Stimulated activated CD4-positive, alpha-beta T cell treated with anti-CD3 and anti-CD28 coated beads, Interleukin-4, amount 100 ng/mL, for 48 hours (primary cell): ENCODE results near the gene CDH22.

Experiments used
- DNase-seq, 2 donors: peaks; one replicate each; pipeline ENCODE4 v3.0.0-alpha.2; 2020; ENCODE audit warnings: low read depth in 2 of 2

Gene CDH22

DNA sequence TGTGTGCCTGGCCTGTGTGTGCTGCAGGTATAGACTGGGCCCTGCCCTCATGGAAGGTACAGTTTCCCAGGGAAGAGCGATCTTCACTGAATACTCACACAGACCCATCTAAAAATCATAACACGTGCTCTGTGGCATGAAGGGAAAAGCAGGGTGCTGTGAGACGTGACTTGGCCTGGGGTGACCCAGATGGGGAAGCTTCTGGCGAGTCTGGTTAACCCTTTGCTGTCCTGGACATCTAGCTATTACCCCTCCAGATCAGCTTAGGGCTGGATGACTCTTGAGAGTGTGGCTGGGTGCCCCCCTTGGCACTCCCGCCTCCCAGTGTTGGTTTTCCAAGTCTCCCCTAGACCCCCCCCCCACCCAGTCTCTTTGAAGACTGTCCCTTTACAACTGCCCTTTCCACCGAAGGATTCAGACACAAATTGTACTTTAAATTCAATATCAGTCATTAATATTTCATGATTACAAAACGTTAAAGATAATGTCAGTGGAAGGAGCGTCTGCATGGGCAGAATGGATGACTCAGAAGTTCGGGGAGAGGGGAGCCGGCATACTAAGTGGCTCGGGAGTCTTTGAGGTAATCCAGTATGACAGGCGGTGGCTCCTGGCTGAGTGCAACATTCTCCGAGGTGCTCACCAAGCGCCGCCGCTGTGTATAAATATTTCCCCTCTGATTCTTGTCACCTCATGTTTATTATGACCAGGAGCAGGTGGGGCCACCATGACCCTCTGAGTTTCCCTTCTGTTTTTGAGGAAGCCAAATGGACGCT lies 112.8 kb downstream of the CDH22 start:
- DNase-seq: no peak

DNA sequence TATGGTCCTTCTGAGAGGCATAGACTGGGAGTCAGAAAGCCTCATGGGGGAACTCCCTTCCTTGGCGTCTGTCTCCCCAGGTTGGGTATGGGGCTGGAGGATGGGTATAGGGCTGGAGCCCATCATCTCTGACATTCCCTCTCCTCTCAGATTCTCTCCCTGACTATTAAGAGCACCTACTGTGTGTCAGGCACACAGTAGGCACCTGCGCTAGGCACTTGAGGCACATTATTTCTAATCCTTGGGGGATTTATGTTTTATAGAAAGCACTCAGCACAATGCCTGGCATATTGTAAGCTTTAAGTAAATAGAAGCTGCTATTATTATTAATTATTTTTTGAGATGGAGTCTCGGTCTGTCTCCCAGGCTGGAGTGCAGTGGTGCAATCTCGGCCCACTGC lies 113.9 kb downstream of the CDH22 start:
- no peak for DNase-seq

DNA sequence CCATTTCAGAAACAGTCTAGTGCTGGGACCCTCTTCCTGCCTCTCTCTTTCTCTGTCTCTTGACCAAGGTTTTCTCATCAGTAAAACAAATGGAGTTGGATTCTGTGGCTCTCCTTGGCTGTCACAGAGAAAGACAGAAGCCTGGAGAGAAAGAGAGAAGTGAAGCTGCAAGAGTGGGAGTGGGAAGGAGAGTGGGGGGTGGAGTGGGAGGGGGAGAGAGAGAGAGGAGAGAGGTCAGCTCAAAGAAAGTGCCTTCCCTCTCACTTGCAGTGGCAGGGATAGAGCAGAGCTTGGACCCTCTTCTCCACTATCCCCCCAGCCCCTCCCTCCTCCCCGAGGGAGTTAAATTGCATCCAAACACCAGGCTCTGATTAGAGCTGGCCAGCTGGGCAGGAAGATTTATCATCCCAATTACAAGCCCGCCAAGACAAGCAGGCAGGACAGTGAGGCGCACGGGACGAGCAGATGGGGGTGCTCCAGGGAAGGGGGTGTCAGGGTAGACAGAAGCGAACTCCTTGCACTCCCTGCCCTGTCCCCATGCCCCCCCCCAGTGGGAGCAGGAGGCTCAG lies 115.8 kb downstream of the CDH22 start:
- DNase-seq: no peak

GRCh38 chr20:46191611-46192010 lies 116.7 kb downstream of the CDH22 start:
- no peak for DNase-seq

DNA sequence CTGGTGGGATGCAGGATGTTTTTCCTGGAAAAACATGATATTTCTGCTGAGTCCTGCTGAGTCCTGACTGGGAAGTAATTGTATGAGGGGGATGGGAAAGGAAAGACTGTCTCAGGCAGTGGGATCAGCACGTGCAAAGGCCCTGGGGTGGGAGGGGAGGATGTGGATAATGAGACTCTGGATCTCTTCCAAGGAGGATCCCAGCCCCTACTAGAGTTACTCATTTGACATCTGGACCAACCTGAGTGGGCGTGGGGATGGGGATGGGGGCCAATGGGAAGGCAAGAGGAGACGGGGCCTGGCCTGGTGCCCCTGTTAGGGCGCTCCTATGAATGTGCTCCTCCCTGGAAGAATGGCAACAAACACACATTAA lies 117.1 kb downstream of the CDH22 start:
- DNase-seq: no peak

- no peak for DNase-seq
These were observed 117.7 kb downstream of the CDH22 start for GRCh38 chr20:46190478-46191167.

- DNase-seq: no peak
These were observed 119.3 kb downstream of the CDH22 start for GRCh38 chr20:46188866-46189541.

DNA sequence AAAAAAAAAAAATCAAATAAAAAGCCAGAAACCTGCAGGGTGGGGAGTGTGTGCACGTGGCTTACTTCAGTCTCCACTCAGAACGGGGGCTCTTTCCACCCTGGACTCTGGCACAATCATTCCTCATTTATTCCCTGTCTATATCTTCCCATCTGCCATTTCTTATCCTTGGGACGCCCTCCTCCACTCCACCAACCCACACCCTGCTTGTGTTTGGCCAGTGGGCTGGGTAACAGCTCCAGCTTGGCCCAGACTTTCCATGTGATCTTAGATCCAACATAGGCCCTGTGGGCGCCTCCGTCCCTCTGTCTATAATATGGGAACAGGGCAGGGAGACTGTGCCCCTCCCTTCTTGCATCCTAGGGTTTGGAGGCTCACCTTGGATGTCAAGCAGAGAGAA lies 122.1 kb downstream of the CDH22 start:
- DNase-seq: no peak

DNA sequence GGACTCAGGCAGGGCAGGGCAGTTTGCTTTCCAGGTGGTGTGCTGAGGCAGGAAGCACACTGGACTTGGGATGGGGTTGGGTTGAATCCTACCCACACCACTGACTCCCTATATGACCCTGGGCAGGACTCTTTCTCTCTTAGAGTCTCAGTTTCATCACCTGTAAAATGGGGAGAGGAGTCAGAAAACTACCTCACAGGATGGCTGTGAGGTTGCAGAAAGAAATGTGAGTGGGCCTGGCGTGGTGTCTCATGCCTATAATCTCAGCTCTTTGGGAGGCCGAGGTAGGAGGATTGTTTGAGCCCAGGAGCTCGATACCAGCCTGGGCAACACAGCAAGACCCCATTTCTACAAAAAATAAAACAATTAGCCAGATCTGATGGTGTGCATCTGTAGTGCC lies 122.9 kb downstream of the CDH22 start:
- no peak for DNase-seq

GRCh38 chr20:46183768-46184167 lies 124.5 kb downstream of the CDH22 start:
- no peak for DNase-seq

- no peak for DNase-seq
These were observed 125.8 kb downstream of the CDH22 start for GRCh38 chr20:46182276-46183200.

- no peak for DNase-seq
These were observed 128.4 kb downstream of the CDH22 start for GRCh38 chr20:46179862-46180261.

- no peak for DNase-seq
These were observed 129.4 kb downstream of the CDH22 start for GRCh38 chr20:46178891-46179290.

DNA sequence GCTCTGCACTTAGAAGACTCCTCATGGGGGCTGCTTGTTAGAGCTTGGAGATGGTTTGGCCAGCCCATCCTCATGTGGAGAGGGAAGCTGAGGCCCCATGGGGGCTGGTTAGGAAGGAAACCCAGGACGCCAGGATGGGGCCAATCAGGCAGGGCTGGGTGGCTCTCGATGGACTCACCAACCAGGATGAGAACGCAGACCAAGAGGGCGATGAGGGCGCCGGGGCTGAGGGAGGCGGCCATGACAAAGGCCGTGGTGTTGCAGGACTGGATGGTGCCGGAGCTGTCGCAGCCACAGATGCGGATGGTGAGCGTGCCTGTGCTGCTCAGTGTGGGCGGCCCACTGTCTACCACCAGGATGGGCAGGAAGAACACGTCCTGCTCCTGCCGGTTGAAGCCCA lies 130.5 kb downstream of the CDH22 start:
- DNase-seq: no peak

GRCh38 chr20:46176739-46177378 lies 131.4 kb downstream of the CDH22 start:
- no peak for DNase-seq

DNA sequence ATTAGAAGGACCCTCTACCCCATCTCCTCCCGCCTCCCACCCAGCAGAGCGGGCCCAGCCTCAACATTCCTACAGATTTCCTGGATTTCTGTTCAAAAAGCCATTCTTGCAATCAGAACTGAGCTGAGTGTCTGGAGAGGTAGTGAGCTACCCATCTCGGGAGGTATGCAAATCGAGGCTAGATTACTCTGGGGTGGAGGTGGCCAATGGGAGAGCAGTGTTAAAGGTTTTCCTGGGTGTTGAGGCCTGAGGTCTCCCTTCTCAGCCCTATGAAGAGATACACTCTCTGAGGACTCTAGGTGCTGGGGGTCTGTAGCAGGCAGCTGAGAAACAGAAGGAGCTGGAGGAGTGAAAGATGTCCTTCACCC lies 133.2 kb downstream of the CDH22 start:
- no peak for DNase-seq

GRCh38 chr20:46174469-46175126 lies 133.7 kb downstream of the CDH22 start:
- peak; percentile 71 to 72 for DNase-seq

DNA sequence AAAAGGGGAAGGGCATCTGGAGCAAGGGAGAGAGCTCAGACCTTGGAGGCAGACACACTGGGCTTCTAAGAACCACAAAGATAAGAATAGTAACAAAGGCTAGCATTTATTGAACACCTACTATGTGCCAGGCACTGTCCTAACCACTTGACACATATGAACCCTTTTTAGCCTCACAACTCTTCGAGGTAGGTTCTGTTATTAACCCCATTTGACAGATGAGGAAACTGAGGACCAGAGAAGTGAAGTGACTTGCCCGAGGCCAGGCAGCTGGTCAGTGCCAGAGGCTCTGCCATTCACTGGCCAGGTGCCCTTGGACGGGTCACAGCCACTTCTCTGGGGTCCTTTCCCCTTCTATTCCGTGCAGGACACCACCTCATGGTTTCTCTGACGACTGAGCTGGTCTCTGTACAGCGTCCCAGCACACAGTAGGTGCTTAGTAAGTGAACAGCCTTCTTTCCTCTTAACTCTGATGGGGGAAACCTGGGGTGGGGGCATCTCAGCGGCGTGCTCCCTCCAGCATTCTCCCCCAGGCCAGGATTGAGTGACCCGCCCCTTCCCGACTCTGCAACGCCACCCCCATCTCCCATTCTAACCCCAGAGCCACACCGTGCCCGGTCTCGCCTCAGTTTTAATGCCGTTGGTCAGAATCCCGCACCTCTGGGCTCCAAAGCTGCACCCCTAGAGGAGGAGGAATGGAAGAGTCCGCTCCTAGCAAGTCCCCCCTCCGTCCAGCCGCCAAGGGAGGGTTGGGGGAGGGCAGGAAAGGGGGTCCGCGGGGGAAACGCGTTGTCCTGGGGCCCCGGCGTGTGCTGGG lies 134.4 kb downstream of the CDH22 start:
- DNase-seq: no peak

- DNase-seq: no peak
These were observed 135.2 kb downstream of the CDH22 start for GRCh38 chr20:46172961-46173536.
